Tibial nerve (tissue), 4 donors: ENCODE results near the gene TUBB4A. TPM values are rescaled to one million over a fixed set of nuclear protein-coding genes. Genes with fewer than 3 reads are reported as not detected.
A peak's percentile ranks its signal among the peaks of the same experiment; 100 is the strongest.

Source experiments
- DNase-seq, 2 donors: peaks; one replicate each; pipeline ENCODE4 v3.0.0-alpha.2; 2019; ENCODE audit warnings: low spot score in 2 of 2
- H3K27ac ChIP-seq, 4 donors: fragments of 200-600 bp; sonication (generic) in 3 of 4; one replicate each; pipeline ENCODE4 v1.5.1; 2017 to 2019; ENCODE audit warnings: mild to moderate bottlenecking in 1 of 4
- H3K27me3 ChIP-seq, 2 donors: fragments of 200-600 bp; sonication (generic) in 1 of 2; one replicate each; pipeline versions ENCODE4 v1.5.1 to v1.6.0; 2017 to 2019
- H3K36me3 ChIP-seq, 3 donors: fragments of 200-600 bp; sonication (generic); one replicate each; pipeline ENCODE4 v1.5.1; 2018 to 2019
- H3K4me1 ChIP-seq, 4 donors: fragments of 200-600 bp; sonication (generic) in 3 of 4; one replicate each; pipeline ENCODE4 v1.5.1; 2017 to 2019
- H3K4me3 ChIP-seq, 4 donors: fragments of 200-600 bp; sonication (generic) in 3 of 4; one replicate each; pipeline ENCODE4 v1.5.1; 2017 to 2019; ENCODE audit warnings: mild to moderate bottlenecking in 1 of 4, moderate library complexity in 1 of 4
- H3K9me3 ChIP-seq, 4 donors: fragments of 200-600 bp; sonication (generic) in 3 of 4; one replicate each; pipeline ENCODE4 v1.5.1; 2017 to 2019
- EP300 ChIP-seq, 2 donors: sonication (generic); formaldehyde crosslinking; IDR thresholded peaks; one replicate each; pipeline ENCODE4 v1.6.1; 2017; ENCODE audit warnings: antibody characterized with exemption in 2 of 2, mild to moderate bottlenecking in 1 of 2
- POLR2A ChIP-seq, 2 donors: fragments of 450-650 bp; IDR thresholded peaks; one replicate each; pipeline ENCODE4 v1.6.1; 2017; ENCODE audit warnings: antibody characterized with exemption in 2 of 2, mild to moderate bottlenecking in 2 of 2, moderate library complexity in 2 of 2
- WGBS, 2 donors: methylation state at CpG; one replicate each; pipeline ENCODE4 v1.1.5; 2018; 5-methylcytosine and 5-hydroxymethylcytosine counted together
- total RNA-seq, 4 donors: library from RNA; depleted of rRNA; stranded (reverse); fragments of >200 nt; gene quantifications; one replicate each; pipeline ENCODE4 v1.1.0, GENCODE V29; 2016
- TF ChIP-seq, protein P1 (sequence below), 5 experiments: fragments of 200-600 bp in 3 of 5; fragments of 450-650 bp in 2 of 5; sonication (generic) in 3 of 5; IDR thresholded peaks; one replicate each; pipeline ENCODE4 v1.5.1; 2016 to 2019; ENCODE audit warnings: antibody characterized with exemption in 5 of 5, mild to moderate bottlenecking in 3 of 5, moderate library complexity in 2 of 5

TUBB4A gene
- total RNA-seq, 4 donors from 2014 or later, result 10.8 to 31.0 (median 22.1) TPM

DNA sequence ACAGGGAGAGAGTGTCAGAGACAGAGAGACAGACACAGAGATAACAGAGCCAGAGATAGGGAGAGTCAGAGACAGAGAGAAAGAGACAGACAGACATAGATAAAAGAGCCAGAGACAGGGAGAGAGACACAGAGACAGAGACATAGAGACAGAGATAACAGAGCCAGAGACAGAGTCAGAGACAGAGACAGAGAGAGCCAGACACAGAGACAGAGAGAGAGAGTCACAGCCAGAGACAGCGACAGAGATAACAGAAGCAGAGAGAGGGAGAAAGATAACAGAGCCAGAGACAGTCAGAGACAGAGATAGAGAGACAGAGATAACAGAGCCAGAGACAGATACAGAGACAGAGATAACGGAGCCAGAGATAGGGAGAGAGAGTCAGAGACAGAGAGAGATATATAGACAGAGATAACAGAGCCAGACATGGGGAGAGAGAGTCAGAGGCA lies 27.9 kb upstream of the TUBB4A start:
- peaks cover 0 to 48% (median 29%) of the 10 kb centered on the region in 4 donors for H3K4me1 ChIP-seq
- no peaks in the 10 kb centered on the region for H3K9me3 ChIP-seq
- peaks cover 0 to 31% of the 10 kb centered on the region in 2 donors for H3K27me3 ChIP-seq
- H3K27ac ChIP-seq, result peak overlapping the region in 3 of 4 donors; percentile 68 to 85 (median 81)
- WGBS, 2 donors, result 77 to 82% methylated on average over 2 of the region's 2 CpGs
- H3K4me3 ChIP-seq, result peak overlapping the region; percentile 42 to 62 (median 56)
- H3K36me3 ChIP-seq, result peaks cover 0 to 6% (median 0%) of the 10 kb centered on the region in 3 donors
- DNase-seq, result no peak
- no peak for TF ChIP-seq POLR2A (IDR thresholded peaks at IDR 0.05)
- no peak for TF ChIP-seq EP300 (IDR thresholded peaks at IDR 0.05)
- TF ChIP-seq, protein P1, sequence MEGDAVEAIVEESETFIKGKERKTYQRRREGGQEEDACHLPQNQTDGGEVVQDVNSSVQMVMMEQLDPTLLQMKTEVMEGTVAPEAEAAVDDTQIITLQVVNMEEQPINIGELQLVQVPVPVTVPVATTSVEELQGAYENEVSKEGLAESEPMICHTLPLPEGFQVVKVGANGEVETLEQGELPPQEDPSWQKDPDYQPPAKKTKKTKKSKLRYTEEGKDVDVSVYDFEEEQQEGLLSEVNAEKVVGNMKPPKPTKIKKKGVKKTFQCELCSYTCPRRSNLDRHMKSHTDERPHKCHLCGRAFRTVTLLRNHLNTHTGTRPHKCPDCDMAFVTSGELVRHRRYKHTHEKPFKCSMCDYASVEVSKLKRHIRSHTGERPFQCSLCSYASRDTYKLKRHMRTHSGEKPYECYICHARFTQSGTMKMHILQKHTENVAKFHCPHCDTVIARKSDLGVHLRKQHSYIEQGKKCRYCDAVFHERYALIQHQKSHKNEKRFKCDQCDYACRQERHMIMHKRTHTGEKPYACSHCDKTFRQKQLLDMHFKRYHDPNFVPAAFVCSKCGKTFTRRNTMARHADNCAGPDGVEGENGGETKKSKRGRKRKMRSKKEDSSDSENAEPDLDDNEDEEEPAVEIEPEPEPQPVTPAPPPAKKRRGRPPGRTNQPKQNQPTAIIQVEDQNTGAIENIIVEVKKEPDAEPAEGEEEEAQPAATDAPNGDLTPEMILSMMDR (IDR thresholded peaks at IDR 0.05), result no peak

DNA sequence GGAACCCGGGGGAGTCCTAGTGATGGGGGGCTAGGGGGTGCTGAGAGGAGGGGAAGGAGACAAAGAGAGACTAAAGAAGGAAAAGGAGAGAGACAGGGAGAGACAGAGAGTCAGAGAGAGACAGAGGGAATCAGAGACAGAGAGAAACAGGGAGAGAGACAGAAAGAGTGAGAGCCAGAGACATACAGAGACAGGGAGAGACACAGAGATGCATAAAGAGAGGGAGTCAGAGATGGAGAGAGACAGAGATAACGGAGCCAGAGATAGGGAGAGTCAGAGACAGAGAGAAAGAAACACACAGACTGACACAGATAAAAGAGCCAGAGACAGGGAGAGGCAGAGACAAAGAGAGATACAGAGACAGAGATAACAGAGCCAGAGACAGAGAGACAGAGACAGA lies 27.2 kb upstream of the TUBB4A start:
- no peak for DNase-seq
- Histone ChIP-seq H3K4me1 (peaks cover 0 to 48% (median 29%) of the 10 kb centered on the region in 4 donors), H3K36me3 (peaks cover 0 to under 1% (median 0%) of the 10 kb centered on the region in 3 donors), H3K27ac (peak overlapping the region in 2 of 4 donors; percentile 34 to 64), H3K9me3 (no peaks in the 10 kb centered on the region), H3K27me3 (peaks cover 0 to 26% of the 10 kb centered on the region in 2 donors), H3K4me3 (no peak overlapping the region)
- TF ChIP-seq POLR2A (IDR thresholded peaks at IDR 0.05) (no peak), EP300 (IDR thresholded peaks at IDR 0.05) (no peak)
- TF ChIP-seq, protein P1 (IDR thresholded peaks at IDR 0.05), result no peak
- WGBS, 2 donors, result 53 to 56% methylated on average over 2 of the region's 2 CpGs

DNA sequence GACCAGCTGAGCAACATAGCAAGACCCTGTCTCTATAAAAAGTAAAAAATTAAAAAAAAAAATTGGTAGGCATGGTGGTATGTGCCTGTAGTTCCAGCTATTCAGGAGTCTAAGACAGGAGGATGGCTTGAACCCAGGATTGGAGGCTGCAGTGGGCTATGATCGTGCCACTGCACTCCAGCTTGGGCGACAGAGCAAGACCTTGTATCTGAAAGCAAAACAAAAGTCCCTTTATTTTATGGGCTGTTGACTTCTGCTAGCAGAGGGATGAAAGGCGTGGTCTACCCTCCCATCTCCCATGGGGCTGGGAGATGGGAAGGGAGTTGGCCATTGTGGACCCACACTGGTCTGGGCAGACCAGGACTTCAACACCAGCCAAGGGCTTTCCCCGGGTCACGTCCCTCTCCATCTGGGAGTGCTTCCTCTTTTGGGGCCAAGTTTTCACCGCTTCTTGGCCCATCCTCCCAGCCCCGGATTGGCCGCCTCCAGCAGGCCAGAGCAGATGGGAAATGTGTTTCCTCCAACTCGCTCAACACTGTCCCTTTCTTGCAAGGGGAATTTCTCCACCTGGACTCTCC lies 26.5 kb upstream of the TUBB4A start:
- 13 to 24% methylated on average over 9 of the region's 9 CpGs for WGBS, 2 donors
- Histone ChIP-seq H3K36me3 (no peaks in the 10 kb centered on the region), H3K4me1 (peaks cover 0 to 48% (median 29%) of the 10 kb centered on the region in 4 donors), H3K4me3 (no peak overlapping the region), H3K9me3 (no peaks in the 10 kb centered on the region), H3K27ac (peak overlapping the region in 2 of 4 donors; percentile 34 to 64), H3K27me3 (peaks cover 0 to 20% of the 10 kb centered on the region in 2 donors)
- TF ChIP-seq POLR2A (IDR thresholded peaks at IDR 0.05) (no peak), EP300 (IDR thresholded peaks at IDR 0.05) (peak in 1 of 2 donors; percentile 67)
- peak in 1 of 2 donors; percentile 44 for DNase-seq

DNA sequence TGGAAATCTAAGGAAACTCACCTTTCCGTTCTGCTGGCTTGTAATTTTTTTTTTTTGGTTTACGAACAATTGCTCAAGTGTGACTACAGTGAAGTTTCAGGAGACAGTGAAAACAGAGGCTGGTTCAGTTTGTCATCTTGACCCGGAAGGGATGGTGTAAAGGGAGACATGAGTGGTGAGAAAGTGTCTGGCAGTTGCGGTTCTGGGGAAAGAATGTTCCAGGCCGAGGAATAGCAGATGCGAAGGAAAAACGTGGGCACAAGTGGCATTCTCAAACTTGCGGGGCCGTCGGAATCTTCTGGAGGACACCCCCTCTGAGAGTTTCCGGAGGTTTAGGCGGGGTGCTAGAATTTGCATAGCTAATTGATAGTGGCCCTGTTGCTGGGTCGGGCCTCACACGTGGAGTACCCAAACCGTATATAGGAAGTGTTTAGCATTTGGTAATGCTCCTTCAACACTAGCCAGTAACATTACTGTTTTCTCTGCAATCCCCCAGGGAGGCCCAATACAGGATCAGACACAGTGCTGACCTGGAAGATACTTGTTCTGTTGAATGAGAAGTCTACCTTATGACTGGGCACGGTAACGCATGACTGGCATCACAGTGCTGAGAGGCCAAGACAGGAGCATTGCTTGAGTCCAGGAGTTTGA lies 25.9 kb upstream of the TUBB4A start:
- TF ChIP-seq EP300 (IDR thresholded peaks at IDR 0.05), result no peak
- no peak for TF ChIP-seq POLR2A (IDR thresholded peaks at IDR 0.05)
- TF ChIP-seq, protein P1 (IDR thresholded peaks at IDR 0.05), result no peak
- no peak overlapping the region for H3K4me3 ChIP-seq
- H3K36me3 ChIP-seq, result no peaks in the 10 kb centered on the region
- H3K27me3 ChIP-seq, result peaks cover 0 to 19% of the 10 kb centered on the region in 2 donors
- no peak for DNase-seq
- no peaks in the 10 kb centered on the region for H3K9me3 ChIP-seq
- no peak overlapping the region for H3K27ac ChIP-seq
- WGBS, 2 donors, result 62 to 74% methylated on average over 17 of the region's 17 CpGs
- peaks cover 0 to 46% (median 29%) of the 10 kb centered on the region in 4 donors for H3K4me1 ChIP-seq

DNA sequence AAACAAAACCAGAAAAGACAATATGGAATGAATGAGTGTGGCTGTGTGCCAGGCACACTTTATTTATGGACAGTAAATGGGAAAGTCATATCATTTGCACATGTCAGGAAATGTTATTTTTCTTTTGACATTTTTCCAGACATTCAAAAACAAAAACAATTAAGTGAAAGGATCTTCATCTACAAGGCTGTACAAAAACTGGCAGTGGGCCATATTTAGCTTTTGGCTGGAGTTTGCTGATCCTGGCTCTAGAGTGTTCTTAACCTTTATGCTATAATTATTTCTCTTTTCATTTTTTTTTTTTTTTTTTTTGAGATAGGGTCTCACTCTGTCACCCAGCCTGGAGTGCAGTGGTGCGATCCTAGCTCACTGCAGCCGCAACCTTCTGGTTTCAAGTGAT lies 22.2 kb upstream of the TUBB4A start:
- no peak overlapping the region for H3K27ac ChIP-seq
- DNase-seq, result no peak
- H3K27me3 ChIP-seq, result no peaks in the 10 kb centered on the region
- H3K4me3 ChIP-seq, result no peak overlapping the region
- 40 to 60% methylated on average over 2 of the region's 2 CpGs for WGBS, 2 donors
- no peaks in the 10 kb centered on the region for H3K36me3 ChIP-seq
- H3K4me1 ChIP-seq, result peaks cover 0 to 16% (median 8%) of the 10 kb centered on the region in 4 donors
- TF ChIP-seq POLR2A (IDR thresholded peaks at IDR 0.05) (no peak), EP300 (IDR thresholded peaks at IDR 0.05) (no peak)
- TF ChIP-seq, protein P1 (IDR thresholded peaks at IDR 0.05), result no peak
- H3K9me3 ChIP-seq, result no peaks in the 10 kb centered on the region
